Loucy (cell line): ENCODE measurements around the gene ANKRD13C.

ENCODE experiments used
- EZH2phosphoT487 ChIP-seq: fragments of 200-600 bp; IDR thresholded peaks from 2 replicates; pipeline ENCODE4 v1.6.1; 2018; ENCODE audit warnings: antibody characterized with exemption, mild to moderate bottlenecking, moderate library complexity, borderline replicate concordance
- TF ChIP-seq, protein P1 (sequence below): fragments of 200-600 bp; sonication (generic); conservative IDR thresholded peaks from 2 replicates; pipeline ENCODE4 v1.5.1; 2014; ENCODE audit warnings: mild to moderate bottlenecking, antibody characterized with exemption, low read length

GRCh38 chr1:70239940-70240339, 114.6 kb downstream of the ANKRD13C start:
- TF ChIP-seq, protein P1, sequence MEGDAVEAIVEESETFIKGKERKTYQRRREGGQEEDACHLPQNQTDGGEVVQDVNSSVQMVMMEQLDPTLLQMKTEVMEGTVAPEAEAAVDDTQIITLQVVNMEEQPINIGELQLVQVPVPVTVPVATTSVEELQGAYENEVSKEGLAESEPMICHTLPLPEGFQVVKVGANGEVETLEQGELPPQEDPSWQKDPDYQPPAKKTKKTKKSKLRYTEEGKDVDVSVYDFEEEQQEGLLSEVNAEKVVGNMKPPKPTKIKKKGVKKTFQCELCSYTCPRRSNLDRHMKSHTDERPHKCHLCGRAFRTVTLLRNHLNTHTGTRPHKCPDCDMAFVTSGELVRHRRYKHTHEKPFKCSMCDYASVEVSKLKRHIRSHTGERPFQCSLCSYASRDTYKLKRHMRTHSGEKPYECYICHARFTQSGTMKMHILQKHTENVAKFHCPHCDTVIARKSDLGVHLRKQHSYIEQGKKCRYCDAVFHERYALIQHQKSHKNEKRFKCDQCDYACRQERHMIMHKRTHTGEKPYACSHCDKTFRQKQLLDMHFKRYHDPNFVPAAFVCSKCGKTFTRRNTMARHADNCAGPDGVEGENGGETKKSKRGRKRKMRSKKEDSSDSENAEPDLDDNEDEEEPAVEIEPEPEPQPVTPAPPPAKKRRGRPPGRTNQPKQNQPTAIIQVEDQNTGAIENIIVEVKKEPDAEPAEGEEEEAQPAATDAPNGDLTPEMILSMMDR, result no peak
- no peak for TF ChIP-seq EZH2phosphoT487
